ENCODE data around the gene USE1.

USE1 gene

DNA sequence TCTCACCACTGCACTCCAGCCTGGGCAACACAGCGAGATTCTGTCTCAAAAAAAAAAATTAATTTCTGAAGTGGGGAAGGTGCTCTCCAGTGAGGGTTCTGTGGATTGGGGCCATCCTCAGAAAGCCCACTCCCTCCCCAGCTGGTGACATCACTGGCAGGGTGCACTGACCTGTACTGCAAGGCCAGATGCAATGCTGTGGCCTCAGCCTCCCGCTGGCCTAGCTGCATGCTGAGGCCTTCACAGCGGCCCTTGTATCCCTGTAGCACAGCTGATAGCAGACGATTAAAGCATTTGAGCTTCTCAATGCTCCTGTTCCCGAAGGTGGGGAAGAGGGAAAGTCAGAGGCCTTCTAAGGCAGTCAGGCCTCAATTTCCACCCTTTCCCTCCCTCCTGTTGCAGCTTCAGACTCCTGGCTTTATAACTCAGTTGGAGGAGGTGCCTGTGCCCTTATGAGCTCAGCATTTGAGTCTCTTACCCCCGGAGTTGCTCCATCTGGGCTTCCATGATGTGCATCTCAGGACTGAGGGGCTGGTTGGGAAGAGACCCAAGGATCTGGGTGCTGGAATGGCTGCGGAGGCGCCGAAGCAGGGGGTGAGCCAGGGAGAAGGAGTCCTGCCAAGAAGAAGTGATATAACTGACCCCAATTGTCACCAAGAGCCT, 44.1 kb downstream of the USE1 start:
- DNase-seq (ENCODE audit: low read depth): no peak

DNA sequence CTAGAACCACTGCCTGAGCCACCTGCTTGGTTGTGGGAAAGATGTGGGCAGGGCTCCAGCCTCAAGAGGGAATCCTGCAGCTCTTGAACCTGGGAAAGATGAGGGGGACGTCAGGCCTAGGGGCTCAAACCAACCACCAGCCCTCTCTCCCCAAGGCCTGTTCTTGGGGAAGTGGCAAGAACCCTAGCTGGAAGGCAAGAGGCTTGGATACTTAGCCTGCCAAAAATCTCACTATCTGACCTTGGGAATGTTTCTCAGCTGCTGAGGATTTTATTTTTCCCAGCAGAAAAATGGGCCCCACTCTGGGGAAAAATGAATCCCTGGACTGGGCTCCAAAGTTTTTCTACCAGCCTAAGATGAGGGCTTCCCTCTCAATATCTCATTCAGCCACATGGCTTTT, 44.8 kb downstream of the USE1 start:
- no peak for DNase-seq (ENCODE audit: low read depth)

DNA sequence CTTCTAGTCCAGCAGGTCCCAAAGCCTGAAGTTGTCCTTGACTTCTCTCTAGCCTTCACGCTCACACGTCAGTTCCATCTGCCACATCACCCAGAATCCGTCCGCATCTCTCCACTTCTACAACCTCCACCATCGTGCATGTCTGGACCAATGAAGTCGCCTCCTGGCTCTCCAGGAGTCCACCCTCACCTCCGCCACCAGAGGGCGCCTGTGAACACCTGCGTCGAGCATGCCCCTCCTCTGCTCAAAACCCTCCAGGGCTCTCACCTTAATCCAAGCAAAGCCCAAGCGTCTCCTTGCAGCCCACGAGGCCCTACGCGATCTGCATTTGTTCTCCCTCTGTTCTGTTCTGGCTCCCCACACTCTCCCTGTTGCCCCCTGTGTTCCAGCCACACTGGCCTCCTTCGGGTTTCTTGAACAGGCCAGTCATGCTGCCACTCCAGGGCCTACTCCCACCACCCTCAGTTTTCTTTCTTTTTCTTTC, 45.7 kb downstream of the USE1 start:
- no peak for DNase-seq (ENCODE audit: low read depth)

DNA sequence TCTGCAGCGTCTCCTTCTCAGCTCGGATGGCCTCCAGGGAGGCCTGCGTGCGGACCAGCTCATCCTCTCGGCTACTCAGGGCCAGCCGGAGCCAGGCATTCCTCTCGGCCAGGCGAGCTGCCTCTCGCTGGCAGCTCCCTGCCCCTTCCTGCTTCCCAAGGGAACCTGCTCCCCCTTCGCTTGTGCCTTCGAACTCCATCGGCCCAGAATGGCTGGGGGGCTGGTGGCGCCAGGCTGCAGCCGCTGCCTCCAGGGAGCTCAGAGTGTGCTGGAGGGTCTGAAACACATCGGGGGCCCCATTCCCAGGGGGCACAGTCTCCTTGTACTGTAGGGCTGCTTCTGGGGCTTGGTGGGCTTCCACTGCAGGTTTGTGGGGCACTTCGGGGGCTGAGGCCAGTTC, 47.4 kb downstream of the USE1 start:
- no peak for DNase-seq (ENCODE audit: low read depth)

DNA sequence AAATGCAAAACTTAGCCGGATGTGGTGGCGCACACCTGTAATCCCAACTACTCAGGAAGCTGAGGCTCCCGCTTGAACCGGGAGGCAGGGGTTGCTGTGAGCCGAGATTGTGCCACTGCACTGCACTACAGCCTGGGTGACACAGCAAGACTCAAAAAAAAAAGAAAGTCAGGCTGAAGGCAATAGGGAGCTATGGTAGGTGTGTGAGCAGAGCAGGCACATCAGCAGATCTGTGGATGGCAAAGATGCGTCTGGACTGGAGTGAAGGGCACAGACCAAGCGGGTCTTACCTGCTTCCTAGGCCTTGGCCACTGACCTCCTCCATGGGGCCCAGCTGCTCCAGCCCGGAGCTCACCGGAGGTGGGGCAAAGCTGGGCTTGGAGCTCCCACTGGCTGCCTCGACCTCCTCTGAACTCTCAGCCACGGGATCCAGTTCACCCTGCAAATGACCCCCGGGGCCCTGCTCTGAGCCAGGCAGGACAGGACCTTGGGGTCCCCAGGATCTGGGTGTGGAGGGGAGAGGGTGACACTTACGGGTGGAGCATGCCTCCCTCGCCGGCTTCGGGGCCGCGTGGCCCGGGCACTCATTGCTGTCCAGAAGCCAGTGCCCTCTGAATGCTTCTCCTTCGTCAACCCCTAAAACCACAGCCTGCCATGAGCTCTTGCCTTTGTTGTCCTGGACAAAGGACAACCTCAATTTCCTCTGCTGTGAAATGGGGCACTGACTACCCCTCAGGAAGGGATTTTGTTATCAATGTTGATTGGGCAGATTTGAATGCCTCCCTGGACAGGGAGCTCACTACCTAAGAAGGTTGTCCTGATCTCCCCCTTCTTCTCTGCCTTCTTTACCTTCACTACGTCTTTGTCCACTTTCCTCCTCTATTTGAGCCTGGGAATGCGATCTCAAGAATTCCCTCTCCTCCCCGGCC, 48.8 kb downstream of the USE1 start:
- DNase-seq (ENCODE audit: low read depth): no peak

DNA sequence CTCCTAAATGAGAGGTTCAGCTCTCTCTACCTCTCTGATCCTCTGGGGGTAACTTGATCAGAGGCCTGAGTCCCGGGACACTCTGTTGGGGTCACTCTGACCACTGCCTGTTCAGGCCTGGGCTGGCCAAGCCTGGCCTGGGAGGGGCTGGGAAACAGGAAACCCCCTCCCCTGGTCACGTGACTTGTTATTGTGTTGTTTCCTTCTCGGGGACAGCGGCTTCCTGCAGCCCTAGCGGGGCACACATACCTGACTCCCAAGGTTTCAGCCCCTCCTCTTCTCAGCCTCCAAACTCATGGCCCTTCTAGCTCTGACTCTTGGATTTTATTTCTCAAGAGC, 49.5 kb downstream of the USE1 start, which contains the start of gene USHBP1:
Gene USHBP1 (minus strand): TSS at position 105 of the 339 bp plus-strand sequence. CDS start 446 bp downstream, outside the sequence.
- no peak for DNase-seq (ENCODE audit: low read depth)

DNA sequence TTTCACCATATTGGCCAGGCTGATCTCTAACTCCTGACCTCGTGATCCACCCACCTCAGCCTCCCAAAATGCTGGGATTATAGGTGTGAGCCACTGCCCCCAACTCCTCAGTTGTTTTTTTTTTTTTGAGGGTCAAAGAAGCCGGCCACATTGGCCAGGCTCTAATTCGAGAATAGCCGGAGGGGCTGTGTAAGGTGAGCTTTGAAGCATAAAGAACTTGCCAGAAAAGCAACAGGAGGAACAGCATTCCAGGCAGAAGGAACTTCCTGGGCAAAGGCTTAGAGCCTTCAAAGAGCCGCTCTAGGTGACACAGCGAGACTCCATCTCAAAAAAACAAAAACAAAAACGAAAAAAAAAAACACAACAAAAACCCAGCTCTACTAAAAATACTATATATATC, 50.9 kb downstream of the USE1 start:
- no peak for DNase-seq (ENCODE audit: low read depth)

DNA sequence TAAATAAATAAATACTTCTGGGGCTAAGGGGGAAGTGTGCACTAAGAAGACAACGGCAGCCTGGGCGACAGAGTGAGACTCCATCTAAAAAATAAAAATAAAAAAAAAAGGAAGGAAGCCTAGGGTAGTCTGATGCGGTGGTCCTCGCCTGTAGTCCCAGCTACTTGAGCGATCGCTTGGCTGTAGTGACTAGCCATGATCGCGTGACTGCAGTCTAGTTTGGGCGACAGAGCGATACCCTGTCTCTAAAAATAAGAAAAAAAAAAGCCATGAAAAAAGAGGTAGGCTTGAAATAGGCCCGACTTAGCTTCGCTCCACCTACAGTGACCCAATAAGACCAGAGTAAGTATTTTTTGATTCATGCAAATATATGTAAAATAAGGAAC, 51.4 kb downstream of the USE1 start:
- DNase-seq (ENCODE audit: low read depth): no peak

DNA sequence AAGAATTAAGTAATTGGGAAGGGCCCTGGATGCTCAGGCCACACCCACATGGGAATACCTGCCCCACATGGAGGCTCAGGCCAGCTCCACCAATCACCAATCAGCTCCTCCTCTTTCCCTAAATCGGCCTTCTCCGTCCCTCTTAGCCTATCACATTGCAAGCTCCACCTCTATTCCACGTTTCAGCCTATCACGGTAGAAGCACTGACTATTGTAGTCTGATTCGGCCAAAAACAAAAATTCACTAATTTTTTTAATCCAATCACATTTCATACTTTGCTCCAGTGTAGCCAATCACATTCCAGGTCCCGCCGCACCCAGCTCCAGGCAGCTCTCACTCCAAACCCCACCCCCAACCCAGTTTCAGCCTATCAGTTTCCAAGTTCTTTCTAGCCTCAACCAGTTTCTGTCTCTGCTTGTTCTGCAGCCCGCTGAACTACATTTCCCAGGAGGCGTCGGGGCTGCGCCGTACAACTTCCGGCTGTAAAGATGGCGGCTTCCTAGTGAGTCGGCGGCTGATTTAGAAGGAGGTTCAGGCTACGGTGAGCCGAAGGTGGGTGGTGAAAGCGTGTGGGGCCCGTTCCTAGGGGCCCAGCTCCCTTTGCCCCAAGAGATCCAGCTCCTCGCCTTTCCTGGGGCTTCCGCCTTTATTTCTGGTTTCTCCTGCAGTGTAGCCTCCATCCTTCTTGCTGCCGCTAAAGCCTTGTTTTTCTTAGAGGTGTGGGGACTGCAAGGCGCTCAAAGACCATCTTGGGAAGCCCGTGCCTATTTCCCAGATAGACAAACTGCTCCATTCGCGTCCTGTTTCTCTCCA, 52.0 kb downstream of the USE1 start, which contains the start of gene BABAM1:
Gene BABAM1 (plus strand): TSS at position 469 of the 814 bp plus-strand sequence. CDS start 1,364 bp downstream, outside the sequence.
- peak; percentile 93 for DNase-seq (ENCODE audit: low read depth)

DNA sequence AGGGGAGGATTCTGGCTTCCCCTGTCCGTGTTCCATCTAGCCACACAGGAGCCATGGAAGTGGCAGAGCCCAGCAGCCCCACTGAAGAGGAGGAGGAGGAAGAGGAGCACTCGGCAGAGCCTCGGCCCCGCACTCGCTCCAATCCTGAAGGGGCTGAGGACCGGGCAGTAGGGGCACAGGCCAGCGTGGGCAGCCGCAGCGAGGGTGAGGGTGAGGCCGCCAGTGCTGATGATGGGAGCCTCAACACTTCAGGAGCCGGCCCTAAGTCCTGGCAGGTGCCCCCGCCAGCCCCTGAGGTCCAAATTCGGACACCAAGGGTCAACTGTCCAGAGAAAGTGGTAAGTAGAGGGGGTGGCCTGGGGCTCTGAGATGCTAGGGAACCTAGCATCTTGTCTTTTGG, 53.6 kb downstream of the USE1 start:
- DNase-seq (ENCODE audit: low read depth): no peak
